Right lobe of liver (tissue), 6 donors: Measurements from ENCODE around the gene NR5A2. TPM values are rescaled to one million over a fixed set of nuclear protein-coding genes. Genes with fewer than 3 reads are reported as not detected.

ENCODE experiments used
- ATAC-seq, 4 donors: fragments of 200-7000 bp; cut with Tn5 transposase; one replicate each; pipeline ENCODE4 v1.9.1; 2020; ENCODE audit warnings: mild to moderate bottlenecking in 4 of 4, moderate library complexity in 4 of 4
- DNase-seq, 3 donors: peaks; one replicate each; pipeline ENCODE4 v3.0.0-alpha.2; 2020
- H3K27ac ChIP-seq, 3 donors: fragments of 200-600 bp; one replicate each; pipeline ENCODE4 v1.8.0; 2022
- H3K27me3 ChIP-seq, 2 donors: fragments of 200-600 bp; one replicate each; pipeline ENCODE4 v1.8.0; 2022
- H3K36me3 ChIP-seq, 4 donors: fragments of 200-600 bp; sonication (generic) in 1 of 4; one replicate each; pipeline versions ENCODE4 v1.5.1 to v1.8.0; 2017 to 2022; ENCODE audit warnings: control low read depth in 1 of 4
- H3K4me1 ChIP-seq, 4 donors: fragments of 200-600 bp; sonication (generic) in 1 of 4; one replicate each; pipeline versions ENCODE4 v1.5.1 to v1.8.0; 2017 to 2022; ENCODE audit warnings: control low read depth in 1 of 4
- H3K4me3 ChIP-seq, 3 donors: fragments of 200-600 bp; one replicate each; pipeline ENCODE4 v1.8.0; 2022
- H3K9me3 ChIP-seq, 4 donors: fragments of 200-600 bp; sonication (generic) in 1 of 4; one replicate each; pipeline versions ENCODE4 v1.5.1 to v1.8.0; 2017 to 2022; ENCODE audit warnings: control low read depth in 1 of 4
- CTCF ChIP-seq, 4 donors: fragments of 200-600 bp in 3 of 4; fragments of 450-650 bp in 1 of 4; IDR thresholded peaks; one replicate each; pipeline versions ENCODE4 v1.5.1 to v1.8.0; 2016 to 2022; ENCODE audit warnings: antibody characterized with exemption in 4 of 4, mild to moderate bottlenecking in 2 of 4
- POLR2A ChIP-seq: fragments of 450-650 bp; IDR thresholded peaks from one replicate; pipeline ENCODE4 v1.6.1; 2017; ENCODE audit warnings: antibody characterized with exemption, mild to moderate bottlenecking
- WGBS: methylation state at CpG from one replicate; pipeline ENCODE4 v1.1.6; 2018; ENCODE audit warnings: low coverage, low lambda C conversion rate; ENCODE audit not compliant: insufficient coverage; ENCODE audit errors: missing lambda C conversion rate; 5-methylcytosine and 5-hydroxymethylcytosine counted together
- intact Hi-C, 2 donors: fragments of 100-400 bp; cut with DNase I; formaldehyde crosslinking; loops; one replicate each; pipeline versions ENCODE4 v1.11.2 to v1.14.1; 2022
- total RNA-seq, 6 experiments: library from RNA; depleted of rRNA in 2 of 6; stranded (reverse); fragments of >200 nt in 2 of 6; fragmentation: NEBNext Ultra II Directional in 3 of 6; extraction: Animal tissue kit (Norgen Biotek cat#: 25700) in 3 of 6; gene quantifications; one replicate each; pipeline versions ENCODE4 v1.1.0 to v1.2.4, GENCODE V29; 2016 to 2023
- donor health status: DM: no; HTN: yes; CAD: no.
- donor health status: DM: no; HTN: no; CAD: no.
- donor health status: DM: no; HTN: no; CAD: no.
- donor health status: DM: no; HTN: yes; CAD: no.
- donor health status: DM: no; HTN: yes; CAD: no.

Gene NR5A2
- total RNA-seq, 6 experiments from 2014 or later, result 20.4 to 35.0 (median 28.5) TPM

DNA sequence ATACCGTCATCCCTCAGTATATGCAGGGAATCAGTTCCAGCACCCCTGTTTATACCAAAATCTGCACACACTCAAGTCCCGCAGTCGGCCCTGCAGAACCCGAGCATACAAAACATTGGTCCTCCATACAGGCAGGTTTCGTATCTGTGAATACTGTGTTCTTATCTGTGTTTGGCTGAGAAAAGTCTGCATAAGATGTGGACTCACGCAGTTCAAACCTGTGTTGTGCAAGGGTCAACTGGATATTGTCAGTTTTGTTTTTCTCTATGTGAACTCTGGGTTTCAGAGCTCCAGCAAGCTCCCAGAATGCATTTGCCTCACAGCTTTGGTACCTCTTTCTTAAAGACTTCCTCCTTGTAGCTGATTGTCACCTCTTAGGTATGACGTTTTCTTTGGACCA, 100.6 kb downstream of the NR5A2 start:
- H3K9me3 ChIP-seq, result no peaks in the 10 kb centered on the region
- peaks cover 0 to 56% (median 21%) of the 10 kb centered on the region in 4 donors for H3K4me1 ChIP-seq
- no peak overlapping the region for H3K4me3 ChIP-seq
- peak; percentile 53 to 85 (median 71) for ATAC-seq
- peak overlapping the region in 2 of 3 donors; percentile 42 to 58 for H3K27ac ChIP-seq
- WGBS, result 40% methylated on average over 6 of the region's 7 CpGs
- H3K27me3 ChIP-seq, result no peaks in the 10 kb centered on the region
- no peak for DNase-seq
- peaks cover 0 to 6% (median 0%) of the 10 kb centered on the region in 4 donors for H3K36me3 ChIP-seq
- intact Hi-C loops, result no loop called here
- no peak for TF ChIP-seq POLR2A
- TF ChIP-seq CTCF (IDR thresholded peaks at IDR 0.05), result no peak

DNA sequence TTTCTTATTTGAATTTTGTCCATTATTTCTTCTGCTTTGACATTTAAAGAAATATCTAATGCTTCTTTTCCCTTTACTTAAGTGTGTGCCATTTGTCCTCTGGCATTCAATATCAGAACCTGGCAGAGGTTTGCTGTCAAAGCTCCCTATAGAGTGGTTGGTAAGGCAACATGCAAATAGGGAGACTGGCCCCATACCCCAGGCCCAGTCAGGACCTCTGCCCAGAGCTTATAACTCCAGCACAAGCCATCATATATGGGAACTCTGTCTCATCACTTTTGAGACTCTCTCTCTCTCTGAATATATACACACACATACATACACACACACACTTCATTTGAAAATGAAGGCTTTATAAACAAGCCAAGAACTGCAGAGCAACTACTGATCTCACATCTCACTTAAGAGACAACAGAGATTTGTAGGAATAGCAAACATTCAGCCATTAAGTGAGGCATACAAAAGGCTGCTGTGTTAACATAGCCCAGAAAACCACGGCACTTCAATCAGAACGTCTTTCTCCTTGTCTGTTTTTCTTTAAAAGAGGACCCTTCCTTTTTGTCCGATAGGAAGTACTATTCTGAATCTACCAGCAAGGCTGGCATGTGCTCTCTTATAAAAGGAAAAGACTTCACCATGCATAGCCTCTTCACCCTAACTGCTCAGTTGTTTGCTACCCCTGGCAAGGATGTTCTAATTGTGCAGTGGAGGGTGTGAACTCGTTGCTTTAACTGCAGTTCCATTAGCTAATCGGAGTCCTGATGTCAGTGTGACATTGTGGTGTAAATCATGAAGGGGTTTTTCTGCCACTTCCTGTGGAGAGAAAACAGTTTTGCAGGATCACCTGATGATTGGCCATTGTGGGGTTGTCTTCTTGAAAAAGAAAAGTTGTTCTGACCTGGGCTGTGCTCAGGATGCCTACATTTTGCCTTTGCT, 101.7 kb downstream of the NR5A2 start:
- DNase-seq, result no peak
- Histone ChIP-seq H3K9me3 (no peaks in the 10 kb centered on the region), H3K36me3 (peaks cover 0 to 6% (median 0%) of the 10 kb centered on the region in 4 donors), H3K4me1 (peaks cover 0 to 63% (median 21%) of the 10 kb centered on the region in 4 donors), H3K4me3 (no peak overlapping the region), H3K27me3 (no peaks in the 10 kb centered on the region), H3K27ac (peak overlapping the region in 2 of 3 donors; percentile 42 to 58)
- intact Hi-C loops, result no loop called here
- 42% methylated on average over 5 of the region's 5 CpGs for WGBS
- TF ChIP-seq POLR2A (no peak), CTCF (IDR thresholded peaks at IDR 0.05) (no peak)
- no peak for ATAC-seq

DNA sequence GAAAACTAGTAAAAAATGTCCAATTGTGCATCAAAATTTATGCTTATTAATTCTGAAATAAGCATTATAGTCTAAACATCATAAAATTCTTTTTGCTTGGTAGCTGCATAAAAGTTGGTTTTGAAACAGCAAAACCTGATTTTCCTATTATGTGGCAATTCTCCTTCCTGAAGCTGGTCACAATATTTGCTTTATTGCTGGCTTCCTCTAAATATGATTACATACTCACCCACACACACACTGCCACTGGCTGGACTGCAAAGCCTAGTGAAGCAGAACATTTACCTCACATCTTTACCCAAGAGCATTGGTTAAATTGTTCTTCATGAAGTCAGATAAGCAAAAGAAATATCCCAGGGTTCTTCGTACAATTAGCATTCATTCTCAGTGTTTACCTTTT, 103.0 kb downstream of the NR5A2 start:
- DNase-seq, result peak in 1 of 3 donors; percentile 29
- H3K4me3 ChIP-seq, result no peak overlapping the region
- peak; percentile 50 to 74 (median 62) for ATAC-seq
- H3K4me1 ChIP-seq, result peaks cover 0 to 63% (median 21%) of the 10 kb centered on the region in 4 donors
- TF ChIP-seq CTCF (IDR thresholded peaks at IDR 0.05), result no peak
- TF ChIP-seq POLR2A, result no peak
- peak overlapping the region in 2 of 3 donors; percentile 34 to 52 for H3K27ac ChIP-seq
- H3K36me3 ChIP-seq, result peaks cover 0 to 6% (median 0%) of the 10 kb centered on the region in 4 donors
- 29% methylated on average over 1 of the region's 1 CpG for WGBS
- H3K9me3 ChIP-seq, result no peaks in the 10 kb centered on the region
- intact Hi-C loops, result no loop called here
- H3K27me3 ChIP-seq, result no peaks in the 10 kb centered on the region

GRCh38 chr1:200131551-200132125, 104.1 kb downstream of the NR5A2 start:
- Histone ChIP-seq H3K4me1 (peaks cover 0 to 63% (median 21%) of the 10 kb centered on the region in 4 donors), H3K27ac (peak overlapping the region in 2 of 3 donors; percentile 15 to 52), H3K4me3 (no peak overlapping the region), H3K27me3 (no peaks in the 10 kb centered on the region), H3K9me3 (no peaks in the 10 kb centered on the region), H3K36me3 (no peaks in the 10 kb centered on the region)
- ATAC-seq, result peak; percentile 67 to 72 (median 70)
- intact Hi-C loops, result no loop called here
- 73% methylated on average over 3 of the region's 4 CpGs for WGBS
- DNase-seq, result no peak
- TF ChIP-seq POLR2A (no peak), CTCF (IDR thresholded peaks at IDR 0.05) (peak in 2 of 4 donors; percentile 8 to 18)
